Measurements from ENCODE around the gene SLC9A1.

- TF ChIP-seq CTCF (optimal IDR thresholded peaks at IDR 0.05 in 1 of 3, IDR thresholded peaks at IDR 0.05 in 1 of 3, conservative IDR thresholded peaks at IDR 0.05 in 1 of 3; ENCODE audit: extremely low read depth in 1 of 3, insufficient read depth in 2 of 3, low read length in 3 of 3), result no peak
- TF ChIP-seq EZH2 (IDR thresholded peaks at IDR 0.05; ENCODE audit: low read length), result no peak
Observed at GRCh38 chr1:27102134-27102706, 52.7 kb downstream of the SLC9A1 start.

Data from keratinocyte (primary cell).